K562 (cell line): ENCODE data around the gene DHRS3. TPM values are rescaled to one million over a fixed set of nuclear protein-coding genes. Genes with fewer than 3 reads are reported as not detected.
A peak's percentile ranks its signal among the peaks of the same experiment; 100 is the strongest.

Source experiments
- ADNP ChIP-seq: fragments of 200-800 bp; sonication (Bioruptor generic); IDR thresholded peaks from 2 replicates; pipeline ENCODE4 v1.6.1; 2016; ENCODE audit warnings: missing genetic modification characterization, missing compliant biosample characterization
- AFF4 ChIP-seq: sonication (generic); formaldehyde crosslinking; IDR thresholded peaks from 2 replicates; pipeline ENCODE4 v1.8.0; 2023; ENCODE audit warnings: mild to moderate bottlenecking, missing genetic modification reagents
- CBX8 ChIP-seq: fragments of 200-600 bp; sonication (generic); IDR thresholded peaks from 2 replicates; pipeline ENCODE4 v1.6.1; 2012; ENCODE audit warnings: borderline replicate concordance, mixed run types, low read depth, mild to moderate bottlenecking, moderate library complexity, mixed read lengths, low read length, control low read depth, inconsistent platforms; ENCODE audit not compliant: poor library complexity, severe bottlenecking; ENCODE audit errors: extremely low read depth
- CSDE1 ChIP-seq, 2 experiments: fragments of 450-650 bp; IDR thresholded peaks; 2 replicates each; pipeline ENCODE4 v1.6.1; 2016; ENCODE audit warnings: mild to moderate bottlenecking in 1 of 2
- DLX4 ChIP-seq: fragments of 250-450 bp; sonication (Bioruptor Pico); IDR thresholded peaks from 2 replicates; pipeline ENCODE4 v1.6.1; 2021; ENCODE audit warnings: mild to moderate bottlenecking
- FOXP4 ChIP-seq: sonication (generic); formaldehyde crosslinking; IDR thresholded peaks from 2 replicates; pipeline ENCODE4 v1.8.0; 2022; ENCODE audit warnings: mild to moderate bottlenecking, missing genetic modification reagents, borderline replicate concordance
- HDAC2 ChIP-seq: fragments of 450-650 bp; IDR thresholded peaks from 2 replicates; pipeline ENCODE4 v1.6.1; 2016; ENCODE audit warnings: mild to moderate bottlenecking
- HDAC3 ChIP-seq: fragments of 450-650 bp; IDR thresholded peaks from 2 replicates; pipeline ENCODE4 v1.6.1; 2018; ENCODE audit warnings: borderline replicate concordance, mild to moderate bottlenecking, moderate library complexity; ENCODE audit not compliant: partially characterized antibody
- HDAC6 ChIP-seq: IDR thresholded peaks from 2 replicates; pipeline ENCODE4 v1.6.1; 2012; ENCODE audit warnings: low read depth, mild to moderate bottlenecking, control low read depth, inconsistent platforms, low read length, moderate library complexity
- KLF13 ChIP-seq: fragments of 450-650 bp; IDR thresholded peaks from 2 replicates; pipeline ENCODE4 v1.6.1; 2016; ENCODE audit warnings: missing genetic modification characterization, low read depth, mild to moderate bottlenecking, missing compliant biosample characterization, moderate library complexity, borderline replicate concordance
- MCM2 ChIP-seq: fragments of 450-650 bp; IDR thresholded peaks from 2 replicates; pipeline ENCODE4 v1.6.1; 2017; ENCODE audit warnings: low read depth, mild to moderate bottlenecking
- NELFE ChIP-seq: IDR thresholded peaks from 2 replicates; pipeline ENCODE4 v1.6.1; 2011; ENCODE audit warnings: mild to moderate bottlenecking; ENCODE audit not compliant: insufficient read depth, insufficient read length
- NR4A1 ChIP-seq, 2 experiments: fragments of 250-450 bp in 1 of 2; fragments of 450-650 bp in 1 of 2; sonication (Bioruptor Pico) in 1 of 2; IDR thresholded peaks; 2 replicates each; pipeline versions ENCODE4 v1.4.0 to v1.6.1; 2016 to 2020; ENCODE audit warnings: mild to moderate bottlenecking in 2 of 2, missing compliant biosample characterization in 1 of 2, missing genetic modification characterization in 1 of 2, moderate library complexity in 1 of 2
- PCBP1 ChIP-seq: fragments of 200-400 bp; formaldehyde crosslinking; IDR thresholded peaks from 2 replicates; pipeline ENCODE4 v1.6.1; 2018; ENCODE audit warnings: mild to moderate bottlenecking, low read depth, low read length; ENCODE audit not compliant: poor library complexity, severe bottlenecking
- RBM22 ChIP-seq: fragments of 200-400 bp; formaldehyde crosslinking; IDR thresholded peaks from 2 replicates; pipeline ENCODE4 v1.6.1; 2018; ENCODE audit warnings: low read length, low read depth; ENCODE audit not compliant: poor library complexity, severe bottlenecking
- SP2 ChIP-seq: IDR thresholded peaks from 2 replicates; pipeline ENCODE4 v1.6.1; 2011; ENCODE audit warnings: mild to moderate bottlenecking, low read depth, low read length, moderate library complexity; ENCODE audit not compliant: poor library complexity, severe bottlenecking; ENCODE audit errors: extremely low read depth
- SRSF1 ChIP-seq: fragments of 200-400 bp; formaldehyde crosslinking; IDR thresholded peaks from 2 replicates; pipeline ENCODE4 v1.6.1; 2017; ENCODE audit warnings: mild to moderate bottlenecking, low read depth, low read length, moderate library complexity
- XRCC4 ChIP-seq: IDR thresholded peaks from one replicate; pipeline ENCODE4 v1.6.1; 2011; ENCODE audit not compliant: insufficient read depth, insufficient read length; ENCODE audit errors: extremely low read depth
- ZBTB7A ChIP-seq: IDR thresholded peaks from 2 replicates; pipeline ENCODE4 v1.6.1; 2011; ENCODE audit warnings: low read depth, mild to moderate bottlenecking, low read length, moderate library complexity, borderline replicate concordance; ENCODE audit not compliant: control insufficient read depth
- ZNF785 ChIP-seq: fragments of 250-450 bp; sonication (Bioruptor Pico); IDR thresholded peaks from 2 replicates; pipeline ENCODE4 v1.4.0; 2020; ENCODE audit warnings: mild to moderate bottlenecking
- polyA plus RNA-seq, 8 experiments: library from polyadenylated mRNA; depleted of rRNA in 4 of 8; stranded (reverse) in 5 of 8; unstranded in 3 of 8; fragments of >200 nt; fragmentation: Nextera tagmentation in 2 of 8; fragmentation: Illumina TruSeq in 1 of 8; extraction: Ambion mirVana in 2 of 8; extraction: Trizol in 1 of 8; gene quantifications; 2 replicates each; pipeline versions ENCODE4 v1.2.1 to v1.2.3, GENCODE V29; 2011 to 2014; ENCODE audit warnings: inconsistent platforms in 1 of 8, missing spikeins in 1 of 8
- total RNA-seq, 7 experiments: library from RNA; depleted of rRNA in 6 of 7; stranded (reverse); fragments of >200 nt in 6 of 7; fragmentation: Illumina TruSeq in 2 of 7; extraction: Trizol in 2 of 7; gene quantifications; 2 replicates each; pipeline versions ENCODE4 v1.2.1 to v1.2.3, GENCODE V29; 2011 to 2021; ENCODE audit warnings: low replicate concordance in 1 of 7

Gene DHRS3
- total and polyA plus RNA-seq, 9 of the 15 experiments (the other 6 are each of a cell fraction or from before 2014, with no cell fraction given), result 21.0 to 116 (median 58.7) TPM

- TF ChIP-seq AFF4 (CRISPR knock-in tag), result no peak
- no peak for TF ChIP-seq CSDE1 (IDR thresholded peaks at IDR 0.05)
- TF ChIP-seq DLX4 (CRISPR knock-in tag), result no peak
- TF ChIP-seq HDAC3, result no peak
- TF ChIP-seq SP2, result no peak
- no peak for TF ChIP-seq XRCC4
- no peak for TF ChIP-seq NELFE
- no peak for TF ChIP-seq RBM22
- TF ChIP-seq NR4A1 (CRISPR knock-in tag; IDR thresholded peaks at IDR 0.05), result no peak; the same call in 1 of the 2 replicates
- no peak for TF ChIP-seq NR4A1 (tag; IDR thresholded peaks at IDR 0.05)
- no peak for TF ChIP-seq PCBP1
- TF ChIP-seq FOXP4 (CRISPR knock-in tag), result peak; percentile 68; the same call in 1 of the 2 replicates
- no peak for TF ChIP-seq CBX8
- no peak for TF ChIP-seq HDAC6
- TF ChIP-seq HDAC2, result no peak
- TF ChIP-seq ZNF785 (CRISPR knock-in tag), result no peak
- no peak for TF ChIP-seq MCM2
- no peak for TF ChIP-seq SRSF1
- TF ChIP-seq ZBTB7A, result peak; percentile 68; the same call in 1 of the 2 replicates
- TF ChIP-seq ADNP (tag), result no peak
- no peak for TF ChIP-seq KLF13
Observed at GRCh38 chr1:12541274-12542137, 76.5 kb downstream of the DHRS3 start (continued).
